Measurements from ENCODE around the gene RANBP9. TPM values are rescaled to one million over a fixed set of nuclear protein-coding genes. Genes with fewer than 3 reads are reported as not detected.

RANBP9 gene
- total RNA-seq, 2 donors from 2014 or later, result 43.7 to 45.4 TPM

GRCh38 chr6:13742961-13743735 is 31.5 kb upstream of the RANBP9 start:
- H3K27me3 ChIP-seq (ENCODE audit: control insufficient read depth, insufficient read depth, low read length, poor library complexity, severe bottlenecking), result no peaks in the 10 kb centered on the region
- no peak for DNase-seq
- H3K27me3 Mint-ChIP-seq (ENCODE audit: insufficient read depth), result no peaks in the 10 kb centered on the region
- no peaks in the 10 kb centered on the region for H3K4me1 Mint-ChIP-seq
- H3K27ac Mint-ChIP-seq, result no peak overlapping the region
- TF ChIP-seq CTCF (conservative IDR thresholded peaks at IDR 0.05), result no peak
- H3K36me3 Mint-ChIP-seq (ENCODE audit: low read depth), result no peaks in the 10 kb centered on the region
- no peak overlapping the region for H3K4me3 ChIP-seq (ENCODE audit: low read length)
- no peak overlapping the region for H3K9ac ChIP-seq (ENCODE audit: extremely low read depth, low read length, poor library complexity, severe bottlenecking)
- H3K27ac ChIP-seq (ENCODE audit: low read depth, low read length), result no peak overlapping the region
- H3K4me1 ChIP-seq (ENCODE audit: control insufficient read depth, insufficient read depth, low read length), result no peaks in the 10 kb centered on the region
- peaks cover 14% of the 10 kb centered on the region for H3K9me3 Mint-ChIP-seq
- peak overlapping the region; percentile 37 for H3K4me3 Mint-ChIP-seq
- WGBS, 2 experiments (ENCODE audit: insufficient coverage in 1 of 2, insufficient read length in 1 of 2), result 94 to 95% methylated on average over 30 to 56 of the region's 56 CpGs
- no peaks in the 10 kb centered on the region for H3K36me3 ChIP-seq (ENCODE audit: control insufficient read depth, insufficient read depth, low read length)
- no peaks in the 10 kb centered on the region for H3K9me3 ChIP-seq (ENCODE audit: control insufficient read depth, low read length)

GRCh38 chr6:13741365-13741764 is 29.7 kb upstream of the RANBP9 start:
- Histone ChIP-seq H3K4me1 (ENCODE audit: control insufficient read depth, insufficient read depth, low read length) (no peaks in the 10 kb centered on the region), H3K9ac (ENCODE audit: extremely low read depth, low read length, poor library complexity, severe bottlenecking) (no peak overlapping the region), H3K27ac (ENCODE audit: low read depth, low read length) (no peak overlapping the region), H3K27me3 (ENCODE audit: control insufficient read depth, insufficient read depth, low read length, poor library complexity, severe bottlenecking) (no peaks in the 10 kb centered on the region), H3K36me3 (ENCODE audit: control insufficient read depth, insufficient read depth, low read length) (no peaks in the 10 kb centered on the region), H3K9me3 (ENCODE audit: control insufficient read depth, low read length) (no peaks in the 10 kb centered on the region), H3K4me3 (ENCODE audit: low read length) (no peak overlapping the region)
- Mint-ChIP-seq H3K4me1 (no peaks in the 10 kb centered on the region), H3K9me3 (peaks cover 14% of the 10 kb centered on the region), H3K27me3 (ENCODE audit: insufficient read depth) (no peaks in the 10 kb centered on the region), H3K36me3 (ENCODE audit: low read depth) (no peaks in the 10 kb centered on the region), H3K27ac (no peak overlapping the region), H3K4me3 (no peak overlapping the region)
- TF ChIP-seq CTCF (conservative IDR thresholded peaks at IDR 0.05), result no peak
- no peak for DNase-seq
- WGBS, 2 experiments (ENCODE audit: insufficient coverage in 1 of 2, insufficient read length in 1 of 2), result 94 to 95% methylated on average over 4 of the region's 4 CpGs

- 97 to 100% methylated on average over 1 to 2 of the region's 2 CpGs for WGBS, 2 experiments (ENCODE audit: insufficient coverage in 1 of 2, insufficient read length in 1 of 2)
These were observed 23.4 kb upstream of the RANBP9 start for GRCh38 chr6:13735031-13735430.

More at GRCh38 chr6:13735031-13735430, 23.4 kb upstream of the RANBP9 start:
- DNase-seq, result no peak
- no peaks in the 10 kb centered on the region for H3K27me3 ChIP-seq (ENCODE audit: control insufficient read depth, insufficient read depth, low read length, poor library complexity, severe bottlenecking)
- Mint-ChIP-seq H3K27me3 (ENCODE audit: insufficient read depth) (peaks cover 3% of the 10 kb centered on the region), H3K27ac (no peak overlapping the region), H3K36me3 (ENCODE audit: low read depth) (no peaks in the 10 kb centered on the region), H3K9me3 (no peaks in the 10 kb centered on the region), H3K4me3 (no peak overlapping the region), H3K4me1 (peaks cover 6% of the 10 kb centered on the region)
- no peaks in the 10 kb centered on the region for H3K9me3 ChIP-seq (ENCODE audit: control insufficient read depth, low read length)
- no peak for TF ChIP-seq CTCF (conservative IDR thresholded peaks at IDR 0.05)
- no peak overlapping the region for H3K9ac ChIP-seq (ENCODE audit: extremely low read depth, low read length, poor library complexity, severe bottlenecking)
- H3K36me3 ChIP-seq (ENCODE audit: control insufficient read depth, insufficient read depth, low read length), result no peaks in the 10 kb centered on the region
- H3K4me1 ChIP-seq (ENCODE audit: control insufficient read depth, insufficient read depth, low read length), result no peaks in the 10 kb centered on the region
- H3K27ac ChIP-seq (ENCODE audit: low read depth, low read length), result no peak overlapping the region
- no peak overlapping the region for H3K4me3 ChIP-seq (ENCODE audit: low read length)

Data from endodermal cell (in vitro differentiated cells).